HG02852 (cell line): ENCODE data around the gene CENPO.
"Not testable (repeated sequence)": the region's sequence is repeated elsewhere in the genome, so short reads cannot be mapped to it uniquely, and the experiment has no call there.

ENCODE experiments used
- ATAC-seq: cut with Tn5 transposase; IDR thresholded peaks from one replicate; pipeline ENCODE4 v1.9.1; 2021; ENCODE audit warnings: mild to moderate bottlenecking, moderate library complexity; ENCODE audit not compliant: unreplicated experiment

CENPO gene

DNA sequence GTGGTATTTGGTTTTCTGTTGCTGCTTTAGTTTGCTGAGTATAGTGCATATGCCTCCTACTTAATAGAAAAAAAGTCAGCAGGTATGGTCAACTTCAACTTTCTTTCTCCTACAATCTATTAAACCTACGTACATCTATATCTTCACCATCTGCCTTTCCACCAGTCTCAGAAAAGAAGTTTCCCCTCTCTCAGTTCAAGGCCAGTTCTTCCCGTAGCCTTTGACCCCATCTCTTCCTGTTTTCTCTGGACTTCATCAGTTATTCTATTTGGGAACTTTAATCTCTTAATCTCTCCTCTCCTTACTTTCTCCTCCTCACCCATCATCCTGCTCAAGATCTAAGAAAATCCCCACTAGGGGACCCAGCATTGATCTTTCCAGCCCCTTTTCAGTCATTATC, 5.7 kb upstream of the CENPO start:
- ATAC-seq, result no peak

DNA sequence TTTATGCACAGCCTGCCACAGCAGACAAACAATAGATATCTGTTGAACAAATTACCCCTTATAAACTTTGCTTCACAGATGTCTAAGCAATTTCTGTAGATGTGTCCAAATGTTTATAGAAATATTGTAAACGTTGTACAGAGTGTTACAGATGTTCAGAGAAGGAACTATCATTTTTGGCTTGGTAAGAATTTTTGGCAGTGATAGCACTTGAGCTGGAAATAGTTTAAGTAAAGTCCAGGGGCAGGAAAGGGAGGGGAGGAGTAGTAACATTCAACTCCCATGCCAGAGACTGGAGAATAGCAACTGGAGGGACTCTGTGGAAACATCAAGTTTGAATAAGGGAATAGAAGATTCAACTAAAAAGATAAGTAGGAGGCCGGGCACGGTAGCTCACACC, 4.4 kb upstream of the CENPO start:
- ATAC-seq, result no peak

DNA sequence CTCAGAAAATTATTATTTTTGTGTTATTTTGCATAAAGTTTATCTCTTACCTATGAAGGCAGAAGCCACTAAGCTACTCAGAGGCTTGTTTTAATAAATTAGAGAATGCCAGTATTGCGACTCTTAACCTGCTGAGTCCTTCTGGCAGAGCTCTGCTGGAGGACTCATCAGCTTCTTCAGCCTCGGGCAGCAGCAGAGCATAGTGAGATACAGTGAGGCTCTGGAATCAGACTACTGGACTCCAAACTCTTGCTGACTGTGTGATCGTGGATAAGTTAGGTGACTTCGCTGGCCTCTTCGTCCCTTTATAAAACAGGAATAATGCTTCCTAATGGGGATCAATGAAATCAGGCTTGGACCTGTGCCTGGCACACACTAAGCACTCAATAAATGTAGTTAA, 1.8 kb upstream of the CENPO start:
- ATAC-seq, result no peak

DNA sequence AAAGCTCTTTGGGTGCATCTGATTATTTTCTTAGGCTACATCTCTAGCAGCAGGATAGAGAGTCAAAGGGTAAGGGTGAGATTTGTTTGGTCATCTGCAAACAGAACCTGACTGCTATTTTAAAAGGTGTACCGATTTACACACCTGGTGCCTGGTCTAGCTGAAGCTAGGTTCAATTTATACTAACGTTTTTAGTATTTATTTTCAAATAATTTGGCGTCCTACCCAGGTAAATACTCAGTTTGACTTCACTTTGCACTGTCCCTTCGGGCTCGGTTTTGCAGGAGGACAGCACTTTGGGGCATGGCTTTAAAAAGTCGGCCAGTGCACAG, 717 bp upstream of the CENPO start:
- ATAC-seq, result no peak

DNA sequence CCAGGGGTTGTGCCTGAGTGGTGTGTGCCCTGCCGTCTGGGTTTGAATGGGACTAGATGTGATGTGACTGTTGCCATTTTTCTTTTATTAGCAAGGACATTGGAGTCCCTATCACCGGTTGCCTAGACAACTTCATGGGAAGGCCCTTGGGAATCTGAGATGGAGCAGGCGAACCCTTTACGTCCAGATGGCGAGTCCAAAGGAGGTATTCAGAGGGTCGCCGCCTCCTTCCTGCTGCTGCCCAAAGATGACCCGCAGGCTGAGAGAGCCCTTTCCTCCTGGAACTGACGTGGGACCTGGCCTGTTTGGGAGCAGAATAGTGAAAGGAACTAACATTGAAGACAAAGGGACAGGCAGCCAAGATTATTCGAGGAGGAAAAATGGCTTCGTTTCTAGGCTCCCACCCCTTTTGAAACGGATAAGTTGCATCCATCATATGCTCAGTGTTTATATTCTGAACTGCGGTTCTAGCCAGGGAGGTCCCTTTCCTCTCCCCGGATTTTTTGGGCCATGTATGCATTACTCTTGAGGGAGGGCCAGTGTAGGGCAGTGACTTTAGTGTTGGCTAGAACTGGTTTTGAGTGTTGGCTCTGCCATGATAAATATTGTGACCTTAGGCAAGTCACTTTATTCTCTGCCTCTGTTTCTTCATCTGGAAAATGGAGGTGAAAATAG, 673 bp downstream of the CENPO start:
- no peak for ATAC-seq

DNA sequence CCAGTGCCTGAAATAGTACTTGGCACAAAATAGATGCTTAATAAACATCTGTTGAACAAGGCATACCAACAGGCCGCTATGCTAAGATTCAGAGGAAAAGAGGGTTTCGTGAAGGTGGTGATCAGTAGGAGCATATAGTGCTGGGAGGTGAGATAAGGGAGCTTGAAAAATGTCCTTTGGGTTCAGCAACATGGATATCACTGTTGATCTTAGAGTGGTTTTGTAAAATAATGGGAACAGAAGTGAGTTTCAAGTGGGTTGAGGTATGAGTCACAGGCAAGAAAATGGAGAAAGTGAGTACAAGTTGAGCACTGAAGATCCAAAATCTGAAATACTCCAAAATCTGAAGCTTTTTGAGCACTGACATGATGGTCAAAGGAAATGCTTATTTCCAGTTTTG, 4.4 kb downstream of the CENPO start:
- ATAC-seq, result no peak

DNA sequence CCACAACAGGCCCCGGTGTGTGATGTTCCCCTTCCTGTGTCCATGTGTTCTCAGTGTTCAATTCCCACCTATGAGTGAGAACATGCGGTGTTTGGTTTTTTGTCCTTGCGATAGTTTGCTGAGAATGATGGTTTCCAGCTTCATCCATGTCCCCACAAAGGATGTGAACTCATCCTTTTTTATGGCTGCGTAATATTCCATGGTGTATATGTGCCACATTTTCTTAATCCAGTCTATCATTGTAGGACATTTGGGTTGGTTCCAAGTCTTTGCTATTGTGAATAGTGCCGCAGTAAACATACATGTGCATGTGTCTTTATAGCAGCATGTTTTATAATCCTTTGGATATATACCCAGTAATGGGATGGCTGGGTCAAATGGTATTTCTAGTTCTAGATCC, 7.3 kb downstream of the CENPO start:
- not testable (repeated sequence) for ATAC-seq

DNA sequence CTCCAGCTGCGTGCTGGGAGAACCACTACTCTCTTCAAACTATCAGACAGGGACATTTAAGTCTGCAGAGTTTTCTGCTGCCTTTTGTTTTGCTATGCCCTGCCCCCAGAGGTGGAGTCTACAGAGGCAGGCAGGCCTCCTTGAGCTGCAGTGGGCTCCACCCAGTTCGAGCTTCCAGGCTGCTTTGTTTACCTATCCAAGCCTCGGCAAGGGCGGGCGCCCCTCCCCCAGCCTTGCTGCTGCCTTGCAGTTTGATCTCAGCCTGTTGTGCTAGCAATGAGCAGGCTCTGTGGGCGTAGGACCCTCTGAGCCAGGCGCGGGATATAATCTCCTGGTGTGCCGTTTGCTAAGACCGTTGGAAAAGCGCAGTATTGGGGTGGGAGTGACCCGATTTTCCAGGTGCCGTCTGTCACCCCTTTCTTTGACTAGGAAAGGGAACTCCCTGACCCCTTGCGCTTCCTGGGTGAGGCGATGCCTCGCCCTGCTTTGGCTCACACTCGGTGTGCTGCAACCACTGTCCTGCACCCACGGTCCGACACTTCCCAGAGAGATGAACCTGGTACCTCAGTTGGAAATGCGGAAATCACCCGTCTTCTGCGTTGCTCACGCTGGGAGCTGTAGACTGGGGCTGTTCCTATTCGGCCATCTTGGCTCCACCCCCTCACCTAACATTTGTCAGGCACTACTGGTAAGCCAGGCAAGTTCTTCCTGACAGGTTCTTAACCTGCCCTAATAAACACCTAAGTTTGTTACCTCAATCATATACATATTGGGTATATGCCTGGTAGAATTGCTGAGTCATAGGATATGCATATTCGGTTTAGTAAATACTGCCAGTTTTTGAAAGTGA, 12.8 kb downstream of the CENPO start:
- not testable (repeated sequence) for ATAC-seq

DNA sequence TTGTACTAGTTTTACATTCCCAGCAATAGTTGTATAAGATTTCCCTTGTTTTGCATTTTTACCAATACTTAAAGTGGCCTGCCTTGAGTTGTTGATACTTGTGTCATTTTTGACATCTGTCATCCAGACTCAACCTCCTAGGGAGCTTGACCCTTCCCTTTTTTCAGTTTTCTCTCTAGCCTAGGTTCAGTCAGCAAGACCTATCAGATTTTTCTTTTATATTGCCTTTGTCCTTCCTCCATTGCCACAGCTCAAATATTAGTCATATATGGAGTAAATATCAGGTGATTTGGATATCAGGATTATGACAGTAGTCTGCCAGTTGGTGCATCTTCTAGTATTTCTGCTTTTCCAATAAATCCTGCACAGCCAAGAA, 13.4 kb downstream of the CENPO start:
- ATAC-seq, result no peak

DNA sequence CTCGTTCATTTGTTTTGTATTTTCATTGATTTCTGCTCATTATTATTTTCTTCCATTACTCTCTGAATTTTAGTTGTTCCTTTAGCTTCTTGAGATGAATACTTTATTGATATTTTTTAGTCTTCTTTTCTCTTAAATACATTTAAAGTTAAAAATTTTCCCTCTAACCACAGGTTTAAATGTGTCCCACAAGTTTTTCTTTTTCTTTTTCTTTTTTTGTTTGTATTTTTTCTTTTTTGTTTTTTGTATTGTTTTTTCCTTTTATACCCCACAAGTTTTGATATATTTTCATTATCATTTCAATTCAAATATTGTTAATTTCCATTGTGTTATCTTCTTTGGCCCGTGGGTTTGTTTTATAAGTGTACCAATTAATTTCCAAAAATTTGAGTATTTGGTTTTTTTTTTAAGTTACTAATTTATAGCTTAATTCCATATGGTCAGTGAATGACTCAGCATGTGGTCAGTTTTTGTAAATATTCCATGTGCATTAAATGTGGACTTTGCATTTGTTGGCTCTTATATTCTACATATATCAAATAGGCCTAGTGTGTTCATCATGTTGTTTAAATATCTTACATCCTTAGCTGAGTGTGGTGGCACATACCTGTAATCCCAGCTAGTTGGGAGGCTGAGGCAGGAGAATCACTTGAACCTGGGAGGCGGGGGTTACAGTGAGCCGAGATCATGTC, 16.2 kb downstream of the CENPO start:
- no peak for ATAC-seq

DNA sequence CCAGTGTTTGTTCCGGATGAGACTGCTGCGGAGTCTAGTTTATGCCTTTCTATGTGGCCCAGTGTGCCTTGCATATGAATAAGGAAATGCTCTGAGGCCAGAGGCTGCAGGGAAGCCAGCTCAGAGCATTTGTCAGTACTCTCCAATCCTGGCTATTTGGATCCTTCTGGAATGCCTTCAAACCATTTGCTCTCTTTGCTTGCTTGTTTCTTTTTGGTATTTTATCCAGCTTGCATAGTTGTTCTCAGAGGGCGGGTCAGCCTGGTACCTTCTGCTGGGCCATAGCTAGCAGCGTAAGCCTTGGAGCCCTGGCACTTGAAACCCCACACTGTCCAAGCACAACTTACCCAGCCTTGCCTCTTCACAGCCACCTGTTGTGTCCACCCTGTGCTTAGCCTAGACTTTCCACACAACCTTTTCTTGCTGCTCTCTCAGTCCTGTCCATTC, 20.5 kb downstream of the CENPO start:
- ATAC-seq, result no peak

DNA sequence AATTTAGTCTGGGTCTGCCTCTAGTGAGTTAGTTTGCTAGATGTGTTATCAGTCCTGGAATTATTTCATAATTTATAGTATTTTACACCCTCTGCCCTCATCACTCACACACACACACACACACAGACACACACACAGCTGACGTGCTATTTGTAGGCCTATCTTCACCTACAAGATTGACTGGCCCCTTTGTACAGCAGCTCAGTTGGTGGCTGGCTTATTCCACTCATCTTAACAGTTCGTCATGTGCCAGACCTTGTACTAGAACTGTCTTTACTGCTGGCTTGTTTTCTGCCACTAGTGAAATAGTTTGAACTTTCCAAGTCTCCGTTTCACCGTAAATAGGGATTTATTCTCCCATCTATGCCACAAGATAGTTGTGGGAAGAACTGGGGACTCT, 21.3 kb downstream of the CENPO start:
- no peak for ATAC-seq

DNA sequence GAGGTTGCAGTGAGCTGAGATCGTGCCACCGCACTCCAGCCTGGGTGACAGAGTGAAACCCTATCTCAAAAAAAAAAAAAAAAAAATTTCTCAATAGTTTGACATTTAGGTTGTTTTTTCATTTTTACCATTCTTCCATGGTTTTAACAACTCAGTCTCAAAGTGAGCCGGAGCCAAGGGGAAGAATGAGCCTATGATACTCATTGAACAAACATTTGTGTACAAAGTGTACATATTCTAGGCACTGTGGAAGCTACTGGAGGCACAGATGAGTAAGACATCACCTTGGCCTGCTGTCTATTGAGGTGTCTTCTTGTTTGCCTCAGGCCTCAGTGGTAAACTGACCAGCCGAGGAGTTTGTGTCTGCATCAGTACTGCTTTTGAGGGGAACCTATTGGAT, 21.9 kb downstream of the CENPO start:
- no peak for ATAC-seq

DNA sequence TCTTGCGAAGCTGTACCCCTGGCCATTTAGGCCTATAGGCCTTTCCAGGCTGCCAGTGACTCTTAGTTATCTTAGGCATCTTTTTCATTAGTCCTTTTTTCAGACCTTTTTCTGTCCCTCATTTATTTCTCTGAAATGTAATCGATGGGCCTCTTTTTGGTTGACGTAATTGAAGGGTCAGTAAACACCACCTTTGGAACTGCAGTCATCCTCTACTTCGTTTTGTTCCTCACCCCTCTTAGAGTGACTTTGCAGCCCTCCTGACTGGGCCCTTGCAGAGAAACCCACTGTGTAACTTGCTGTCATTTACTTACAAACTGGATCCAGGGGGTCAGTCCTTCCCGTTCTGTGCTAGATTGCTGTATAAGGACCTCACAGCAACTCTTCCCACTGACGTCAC, 23.2 kb downstream of the CENPO start:
- ATAC-seq, result no peak

DNA sequence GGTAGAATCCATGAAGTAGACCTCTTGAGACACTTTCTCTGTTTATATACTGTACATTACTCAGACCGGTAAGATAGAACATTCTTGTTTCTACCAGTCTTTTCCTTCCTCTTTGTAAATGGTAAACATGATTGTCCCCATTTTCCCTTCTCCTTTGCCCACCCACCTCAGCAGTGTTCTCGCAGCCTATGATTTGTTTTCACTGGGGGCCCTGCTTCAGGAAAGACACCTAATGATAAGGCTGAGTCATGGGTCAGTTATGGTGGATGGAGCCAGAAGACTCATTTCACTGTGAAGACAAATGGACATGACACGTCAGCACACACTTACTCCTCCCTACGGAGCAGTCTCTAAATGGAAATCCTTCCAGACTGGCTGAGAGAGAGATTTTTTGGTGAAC, 23.7 kb downstream of the CENPO start:
- no peak for ATAC-seq

DNA sequence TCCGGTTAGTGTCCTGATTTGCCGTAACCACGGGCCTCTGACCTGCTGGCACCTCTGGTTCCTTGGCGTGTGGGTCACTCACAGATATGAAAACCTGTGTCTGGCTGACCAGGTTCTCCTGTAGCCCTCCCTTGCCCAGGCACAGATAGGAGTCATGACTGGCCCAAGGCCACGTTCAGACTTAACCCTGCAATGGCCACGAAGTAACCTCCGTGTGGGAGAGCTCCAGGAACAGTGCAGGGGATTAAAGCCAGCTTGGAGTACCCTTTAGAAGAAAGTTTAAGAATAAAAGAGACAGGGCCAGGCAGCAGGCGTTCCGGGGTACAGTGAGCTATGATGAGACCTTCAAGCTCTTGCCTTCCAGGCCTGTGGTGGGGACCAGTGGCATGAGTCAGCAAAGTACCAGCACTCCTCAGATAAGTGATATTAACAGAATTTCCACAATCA, 25.5 kb downstream of the CENPO start:
- no peak for ATAC-seq

DNA sequence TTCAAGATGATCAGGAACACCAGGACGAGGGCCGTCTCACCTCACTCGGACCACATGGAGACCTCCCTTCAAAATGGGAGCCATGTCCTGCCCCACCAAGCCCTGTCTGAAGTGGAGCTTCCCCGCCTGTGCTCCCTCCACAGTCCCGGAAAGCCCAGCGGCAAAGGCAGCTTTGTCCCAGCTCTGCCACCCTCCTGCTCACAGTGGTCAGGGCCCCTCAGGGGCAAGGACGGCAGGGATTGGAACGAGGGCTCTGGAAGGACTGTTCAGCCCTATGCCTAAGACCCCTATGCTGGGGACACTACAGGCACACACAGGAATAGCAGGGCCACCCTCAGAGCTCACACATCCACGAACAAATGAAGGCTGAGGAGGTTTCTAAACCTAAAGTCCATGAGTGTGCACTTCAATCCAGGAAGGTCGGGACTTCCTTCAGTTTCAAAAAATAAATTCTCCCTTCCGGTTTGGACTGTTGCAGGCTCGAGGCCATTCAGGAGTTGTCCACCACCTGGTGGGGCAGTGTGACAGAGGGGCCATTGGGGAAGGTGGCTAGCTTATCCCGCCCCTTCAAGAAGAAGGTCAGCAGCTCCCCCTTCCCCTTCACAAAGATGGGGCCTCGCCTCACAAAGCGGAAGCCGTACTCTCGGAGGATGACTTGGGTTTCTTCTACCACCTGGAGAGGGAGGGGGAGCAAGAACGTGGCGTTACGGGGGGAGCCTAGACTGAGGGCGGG, 26.4 kb downstream of the CENPO start:
- no peak for ATAC-seq

DNA sequence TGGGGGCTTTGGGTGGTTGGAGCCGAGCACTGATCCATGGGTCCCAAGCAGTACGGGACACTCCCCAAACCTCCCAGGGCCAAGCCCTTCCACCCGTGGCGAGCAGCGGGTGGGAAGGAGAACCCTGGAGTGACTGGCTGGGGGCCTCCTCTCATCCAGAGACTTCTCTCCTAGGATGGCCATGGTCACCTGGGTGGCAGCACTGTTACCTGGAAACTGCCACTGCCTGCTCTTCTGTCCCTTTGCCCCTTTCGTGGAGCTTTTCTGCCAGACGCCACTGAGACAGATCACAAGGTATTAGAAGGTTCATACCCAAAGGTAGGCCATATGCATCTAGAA, 26.9 kb downstream of the CENPO start:
- ATAC-seq, result no peak

DNA sequence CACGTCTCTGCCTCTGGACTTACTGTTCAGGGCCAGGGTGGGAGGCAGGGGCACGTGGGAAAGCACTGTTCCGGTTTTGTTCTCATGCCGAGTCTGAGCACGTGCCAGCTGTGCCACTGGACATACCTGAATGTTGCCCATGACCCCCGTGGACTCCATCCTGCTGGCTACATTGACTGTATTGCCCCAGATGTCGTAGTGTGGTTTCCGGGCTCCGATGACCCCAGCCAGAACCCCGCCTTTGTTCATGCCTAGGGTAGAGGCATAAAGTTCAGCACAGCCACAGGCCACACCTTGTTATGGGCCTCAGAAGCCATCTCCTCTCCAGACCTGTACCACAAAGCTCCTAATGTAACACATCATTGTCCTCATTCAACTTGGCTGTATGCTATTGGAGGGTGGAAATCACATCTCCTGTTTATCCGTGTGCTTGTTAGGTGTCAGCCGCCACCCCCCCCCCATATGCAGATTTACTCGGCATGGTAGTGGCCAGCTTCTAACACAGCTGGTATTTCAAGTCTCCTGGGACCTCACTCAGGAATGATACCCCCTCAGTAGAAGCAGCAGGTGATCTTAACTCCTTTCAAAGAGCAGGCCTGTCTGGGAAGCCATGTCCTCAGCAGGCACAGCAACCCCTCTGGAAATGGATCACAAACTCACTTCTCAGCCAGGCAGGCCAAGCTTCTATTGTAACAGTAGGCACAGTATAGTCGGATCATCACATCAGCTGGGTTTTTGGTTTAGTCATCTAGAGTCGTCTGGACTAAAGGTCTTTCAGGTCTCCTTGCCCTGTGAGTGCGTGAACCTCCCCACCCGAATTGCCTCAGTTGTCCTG, 27.6 kb downstream of the CENPO start:
- no peak for ATAC-seq

DNA sequence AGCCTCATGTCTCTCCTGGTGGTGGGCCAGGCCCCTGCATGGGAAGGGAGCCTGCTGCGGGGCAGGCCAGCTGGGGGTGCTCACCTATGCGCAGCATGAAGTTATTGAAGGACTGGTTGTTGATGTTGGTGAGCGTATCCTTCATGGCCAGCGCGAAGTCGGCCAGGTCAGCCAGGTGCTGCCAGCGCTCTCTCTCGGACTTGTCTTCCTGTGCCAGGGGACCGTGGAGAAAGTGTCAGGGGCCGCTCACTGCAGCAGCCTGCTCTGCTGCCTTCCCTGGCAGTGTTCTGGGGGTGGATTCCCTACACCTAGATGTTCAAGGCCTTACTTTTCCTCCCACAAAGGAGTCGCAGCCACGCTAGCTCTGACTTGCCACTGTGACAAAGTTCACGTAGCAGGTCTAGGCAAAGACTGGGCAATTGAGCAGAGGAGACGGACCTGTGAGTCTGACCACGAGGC, 28.2 kb downstream of the CENPO start:
- no peak for ATAC-seq
